GM18498 (cell line): ENCODE data around the gene GPR161.

Experiments used
- ATAC-seq: cut with Tn5 transposase; IDR thresholded peaks from one replicate; pipeline ENCODE4 v1.9.1; 2021; ENCODE audit warnings: mild to moderate bottlenecking, moderate library complexity; ENCODE audit not compliant: unreplicated experiment

Gene GPR161

GRCh38 chr1:168112673-168113305 is 23.9 kb downstream of the GPR161 start:
- ATAC-seq, result no peak

DNA sequence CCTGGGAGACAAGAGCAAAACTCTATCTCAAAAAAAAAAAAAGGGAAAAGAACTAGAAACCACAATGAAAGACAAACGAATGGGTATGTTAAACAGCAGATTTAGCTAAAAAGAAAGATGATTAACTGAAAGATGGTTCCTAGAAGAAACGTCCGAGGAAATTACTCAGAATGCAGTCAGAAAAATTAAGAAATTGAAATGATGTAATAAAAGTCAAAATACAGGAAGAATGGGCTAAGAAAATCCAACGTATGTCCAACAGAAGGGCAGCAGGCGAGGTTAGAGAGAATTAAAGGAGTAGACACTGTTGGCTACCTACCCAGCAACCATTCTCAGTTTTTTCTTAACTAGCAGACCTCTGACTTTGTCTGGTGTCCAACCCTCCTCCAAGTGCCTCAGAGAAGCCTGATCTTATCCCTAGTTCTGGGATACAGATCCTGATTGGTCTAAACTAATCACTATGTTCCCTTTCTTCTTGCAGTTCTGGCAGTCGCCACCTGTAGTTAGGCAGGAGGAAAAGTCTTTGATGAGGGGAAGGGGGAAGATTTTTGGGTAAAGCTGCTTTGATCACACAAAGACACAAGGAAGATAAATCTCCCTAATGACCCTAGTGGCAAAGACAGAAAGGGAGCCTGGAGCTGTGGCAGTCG is 25.7 kb downstream of the GPR161 start:
- ATAC-seq, result no peak

DNA sequence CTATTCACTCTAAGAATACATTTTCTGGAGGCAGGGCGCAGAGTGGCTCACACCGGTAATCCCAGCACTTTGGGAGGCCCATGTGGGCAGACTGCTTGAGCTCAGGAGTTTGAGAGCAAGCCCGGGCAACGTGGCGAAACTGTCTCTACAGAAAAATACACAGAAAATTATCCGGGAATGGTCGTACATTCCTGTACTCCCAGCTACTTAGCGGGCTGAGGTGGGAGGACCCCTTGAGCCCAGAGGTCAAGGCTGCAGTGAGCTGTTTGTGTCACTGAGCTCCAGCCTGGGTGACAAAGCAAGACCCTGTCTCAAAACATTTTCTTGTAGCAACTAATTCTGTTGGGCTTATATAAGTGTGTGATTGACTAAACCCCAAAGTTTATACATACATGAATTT is 30.5 kb downstream of the GPR161 start:
- no peak for ATAC-seq

GRCh38 chr1:168105846-168106245 is 30.9 kb downstream of the GPR161 start:
- ATAC-seq, result no peak

DNA sequence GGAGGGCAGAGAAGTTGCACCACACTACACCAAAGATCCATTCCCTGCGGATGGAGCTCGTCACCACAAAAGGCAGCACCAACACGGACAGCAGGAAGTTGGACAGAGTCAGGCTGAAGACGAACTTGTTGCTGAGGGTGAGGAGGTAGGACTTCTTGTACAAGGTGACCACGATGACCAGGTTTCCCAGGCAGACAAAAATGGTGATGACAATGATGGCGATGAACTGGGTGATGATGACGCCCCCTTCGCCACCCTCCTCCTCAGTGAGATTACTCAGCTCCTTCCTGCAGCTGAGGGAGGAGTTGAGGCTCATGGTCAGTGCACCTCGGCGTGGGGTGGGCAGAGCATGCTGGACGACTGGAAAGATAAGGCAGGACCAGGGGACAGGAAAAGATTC is 32.2 kb downstream of the GPR161 start:
- no peak for ATAC-seq

- no peak for ATAC-seq
Measured at GRCh38 chr1:168102487-168102886, 34.2 kb downstream of the GPR161 start.

DNA sequence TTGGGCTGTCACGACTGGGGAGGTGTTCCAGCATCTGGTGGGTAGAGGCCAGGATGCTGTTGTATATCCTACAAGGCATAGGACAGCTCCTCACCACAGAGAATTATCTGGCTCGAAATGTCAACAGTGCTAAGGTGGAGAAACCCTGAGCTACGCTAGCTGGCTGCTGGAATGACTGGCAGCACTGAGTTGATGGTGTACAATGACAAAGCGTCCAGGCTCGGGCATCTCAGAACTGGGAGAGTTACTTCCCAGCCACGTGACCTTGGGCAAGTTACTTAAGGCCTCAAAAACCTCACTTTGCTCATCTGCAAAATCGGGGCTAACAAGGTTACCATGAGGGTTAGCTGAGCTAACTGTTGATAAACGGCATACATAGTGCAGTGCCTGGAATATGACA is 35.4 kb downstream of the GPR161 start:
- no peak for ATAC-seq

DNA sequence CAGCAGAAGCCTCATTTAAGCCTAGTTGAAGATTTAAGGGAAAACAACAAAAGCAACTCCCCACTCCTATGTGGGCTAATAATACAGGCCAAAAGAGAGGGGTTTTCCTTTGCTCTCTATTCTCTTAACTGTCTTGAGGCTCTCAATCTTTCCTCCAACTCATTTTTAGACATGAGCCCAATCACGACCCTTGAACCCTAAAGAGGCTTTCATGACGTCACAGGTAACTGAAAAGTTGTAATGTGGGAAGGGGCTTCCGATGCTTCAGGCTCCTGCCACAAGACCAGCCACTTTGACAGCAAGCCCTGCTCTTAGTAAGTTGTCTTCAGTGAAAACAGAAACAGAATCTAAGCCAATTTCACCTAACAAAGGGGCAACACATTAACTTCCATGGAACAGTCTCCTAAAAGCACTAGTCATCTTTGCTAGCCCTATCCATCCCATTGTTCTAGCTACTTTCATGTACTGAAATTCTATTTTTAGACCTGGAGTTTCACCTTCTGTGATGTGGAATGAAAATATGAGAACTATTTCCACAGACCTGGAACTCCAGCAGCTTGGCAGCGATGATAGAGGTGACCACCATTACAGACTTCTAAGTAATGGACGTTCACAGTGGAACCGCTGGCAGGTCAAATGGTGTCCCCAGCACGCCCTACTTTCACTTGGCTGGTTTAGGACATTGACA is 36.3 kb downstream of the GPR161 start:
- ATAC-seq, result no peak

DNA sequence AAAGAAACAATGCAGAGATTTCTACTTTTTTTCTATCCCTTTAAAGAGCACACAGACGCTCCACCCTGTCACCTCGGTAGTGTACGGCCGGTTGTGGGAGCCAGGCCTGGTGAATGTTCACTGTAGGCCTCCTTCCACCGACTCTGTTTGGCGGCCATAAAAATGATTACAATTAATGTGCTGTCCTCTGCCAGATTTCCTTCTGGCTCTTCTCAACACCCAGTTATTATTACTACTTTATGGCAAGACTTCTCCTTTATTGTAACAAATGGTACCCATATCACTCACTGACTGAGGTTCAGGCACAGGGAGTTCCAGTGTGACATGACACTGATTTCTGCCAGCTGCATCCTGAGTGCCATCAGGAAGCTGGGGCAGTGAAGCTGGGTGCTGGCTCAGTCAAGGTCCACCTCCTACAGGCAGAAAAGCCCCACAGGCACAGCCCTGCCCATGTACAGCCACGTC is 37.4 kb downstream of the GPR161 start:
- no peak for ATAC-seq

- ATAC-seq, result no peak
Measured at GRCh38 chr1:168098534-168099320, 38.0 kb downstream of the GPR161 start.

- no peak for ATAC-seq
Measured at GRCh38 chr1:168097921-168098528, 38.7 kb downstream of the GPR161 start.

GRCh38 chr1:168096296-168097165 is 40.2 kb downstream of the GPR161 start:
- ATAC-seq, result no peak

- no peak for ATAC-seq
Measured at GRCh38 chr1:168095476-168095875, 41.3 kb downstream of the GPR161 start.

- ATAC-seq, result no peak
Measured at GRCh38 chr1:168093616-168094015, 43.1 kb downstream of the GPR161 start.

GRCh38 chr1:168092566-168093355 is 44.0 kb downstream of the GPR161 start:
- no peak for ATAC-seq

GRCh38 chr1:168091720-168092550 is 44.8 kb downstream of the GPR161 start:
- ATAC-seq, result no peak

DNA sequence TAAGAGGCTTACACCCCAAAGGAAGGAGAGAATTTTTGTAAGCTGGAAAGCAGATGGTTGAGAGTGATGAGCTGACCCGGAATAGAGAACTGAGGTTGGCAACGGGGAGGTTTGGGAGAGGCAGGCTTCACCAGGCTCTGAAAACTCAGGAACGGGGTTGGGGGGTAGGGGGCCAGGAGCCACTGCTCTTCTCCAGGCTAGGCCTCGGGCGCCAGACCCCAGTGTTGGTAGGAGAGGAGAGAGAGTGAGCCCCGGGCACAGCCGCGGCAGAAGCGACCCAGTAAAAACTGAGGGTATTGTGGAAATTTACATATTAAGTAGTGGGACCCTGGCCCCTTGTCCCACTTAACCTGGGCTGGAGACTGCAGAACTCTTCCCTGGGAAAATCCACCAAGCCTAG is 45.7 kb downstream of the GPR161 start:
- ATAC-seq, result no peak

DNA sequence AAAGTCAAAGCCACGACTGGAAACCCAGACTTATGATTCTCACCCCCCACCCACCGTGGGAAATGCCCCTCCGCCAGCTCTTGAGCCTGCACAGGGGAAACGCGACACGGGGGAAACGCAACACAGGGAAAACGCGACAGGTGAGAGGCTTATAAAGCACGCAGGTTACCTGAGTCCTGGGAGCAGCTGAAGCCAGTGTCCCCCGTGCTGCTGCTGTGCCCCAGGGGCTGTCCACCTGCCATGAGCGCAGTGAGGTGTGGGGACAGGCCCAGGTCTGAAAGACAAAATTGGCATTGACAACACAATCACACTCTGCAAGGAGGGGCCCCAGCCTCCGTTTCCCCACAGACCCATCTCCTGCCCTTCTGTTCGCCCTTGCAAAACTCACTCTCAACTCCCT is 46.3 kb downstream of the GPR161 start:
- ATAC-seq, result no peak
